ENCODE measurements around the gene OSCP1. TPM values are rescaled to one million over a fixed set of nuclear protein-coding genes. Genes with fewer than 3 reads are reported as not detected.

OSCP1 gene
- total and polyA plus RNA-seq, 4 donors, result 16.9 to 31.4 (median 23.2) TPM

- no peak overlapping the region for H3K27ac ChIP-seq (ENCODE audit: low read depth in 1 of 2, low read length in 1 of 2)
- DNase-seq (no peak), ATAC-seq (ENCODE audit: insufficient read depth, low FRiP score) (no peak)
- H3K9ac ChIP-seq (ENCODE audit: insufficient read depth in 1 of 2, low read length in 2 of 2), result no peak overlapping the region
- TF ChIP-seq CTCF (IDR thresholded peaks at IDR 0.05; ENCODE audit: control extremely low read depth, extremely low read depth), result no peak
- H3K27me3 ChIP-seq (ENCODE audit: control insufficient read depth in 3 of 3, insufficient read depth in 3 of 3, low read length in 2 of 3), result no peaks in the 10 kb centered on the region
- no peaks in the 10 kb centered on the region for H3K4me1 ChIP-seq (ENCODE audit: control insufficient read depth in 5 of 5, insufficient read depth in 5 of 5, low read length in 5 of 5)
- H3K4me3 ChIP-seq, result no peak overlapping the region
- 96% methylated on average over 4 of the region's 4 CpGs for WGBS, 2 donors
- H3K9me3 ChIP-seq (ENCODE audit: control insufficient read depth in 4 of 4, insufficient read depth in 3 of 4, low read length in 3 of 4), result no peaks in the 10 kb centered on the region
- peaks cover 2 to 9% (median 4%) of the 10 kb centered on the region in 4 donors for H3K36me3 ChIP-seq (ENCODE audit: control insufficient read depth in 4 of 4, insufficient read depth in 4 of 4, low read length in 4 of 4)
Observed at GRCh38 chr1:36438715-36439114, 11.5 kb downstream of the OSCP1 start.

GRCh38 chr1:36436821-36437220 lies 13.4 kb downstream of the OSCP1 start:
- WGBS, 2 donors, result 91 to 92% methylated on average over 1 of the region's 1 CpG
- Histone ChIP-seq H3K9ac (ENCODE audit: insufficient read depth in 1 of 2, low read length in 2 of 2) (no peak overlapping the region), H3K27ac (ENCODE audit: low read depth in 1 of 2, low read length in 1 of 2) (no peak overlapping the region)

GRCh38 chr1:36433102-36433501 lies 17.1 kb downstream of the OSCP1 start:
- H3K36me3 ChIP-seq (ENCODE audit: control insufficient read depth in 4 of 4, insufficient read depth in 4 of 4, low read length in 4 of 4), result peaks cover 3 to 13% (median 8%) of the 10 kb centered on the region in 4 donors
- 47 to 71% methylated on average over 1 of the region's 1 CpG for WGBS, 2 donors
- no peak overlapping the region for H3K9ac ChIP-seq (ENCODE audit: insufficient read depth in 1 of 2, low read length in 2 of 2)
- peak overlapping the region in 1 of 2 donors; percentile 51 for H3K27ac ChIP-seq (ENCODE audit: low read depth in 1 of 2, low read length in 1 of 2)
- no peak for ATAC-seq (ENCODE audit: insufficient read depth, low FRiP score)
- H3K9me3 ChIP-seq (ENCODE audit: control insufficient read depth in 4 of 4, insufficient read depth in 3 of 4, low read length in 3 of 4), result no peaks in the 10 kb centered on the region
- H3K4me3 ChIP-seq, result no peak overlapping the region
- no peak for TF ChIP-seq CTCF (IDR thresholded peaks at IDR 0.05; ENCODE audit: control extremely low read depth, extremely low read depth)
- H3K4me1 ChIP-seq (ENCODE audit: control insufficient read depth in 5 of 5, insufficient read depth in 5 of 5, low read length in 5 of 5), result peaks cover 0 to 3% (median 0%) of the 10 kb centered on the region in 5 donors
- no peaks in the 10 kb centered on the region for H3K27me3 ChIP-seq (ENCODE audit: control insufficient read depth in 3 of 3, insufficient read depth in 3 of 3, low read length in 2 of 3)
- DNase-seq, result no peak

More at GRCh38 chr1:36436821-36437220, 13.4 kb downstream of the OSCP1 start:
- H3K4me1 ChIP-seq (ENCODE audit: control insufficient read depth in 5 of 5, insufficient read depth in 5 of 5, low read length in 5 of 5), result peaks cover 0 to 3% (median 0%) of the 10 kb centered on the region in 5 donors
- no peaks in the 10 kb centered on the region for H3K27me3 ChIP-seq (ENCODE audit: control insufficient read depth in 3 of 3, insufficient read depth in 3 of 3, low read length in 2 of 3)
- H3K9me3 ChIP-seq (ENCODE audit: control insufficient read depth in 4 of 4, insufficient read depth in 3 of 4, low read length in 3 of 4), result no peaks in the 10 kb centered on the region
- no peak for TF ChIP-seq CTCF (IDR thresholded peaks at IDR 0.05; ENCODE audit: control extremely low read depth, extremely low read depth)
- H3K4me3 ChIP-seq, result no peak overlapping the region
- ATAC-seq (ENCODE audit: insufficient read depth, low FRiP score) (no peak), DNase-seq (no peak)
- H3K36me3 ChIP-seq (ENCODE audit: control insufficient read depth in 4 of 4, insufficient read depth in 4 of 4, low read length in 4 of 4), result peaks cover 3 to 5% (median 4%) of the 10 kb centered on the region in 4 donors

GRCh38 chr1:36432616-36433015 lies 17.6 kb downstream of the OSCP1 start:
- Histone ChIP-seq H3K9ac (ENCODE audit: insufficient read depth in 1 of 2, low read length in 2 of 2) (no peak overlapping the region), H3K27me3 (ENCODE audit: control insufficient read depth in 3 of 3, insufficient read depth in 3 of 3, low read length in 2 of 3) (no peaks in the 10 kb centered on the region), H3K9me3 (ENCODE audit: control insufficient read depth in 4 of 4, insufficient read depth in 3 of 4, low read length in 3 of 4) (no peaks in the 10 kb centered on the region), H3K4me3 (no peak overlapping the region), H3K4me1 (ENCODE audit: control insufficient read depth in 5 of 5, insufficient read depth in 5 of 5, low read length in 5 of 5) (peaks cover 0 to 3% (median 0%) of the 10 kb centered on the region in 5 donors), H3K27ac (ENCODE audit: low read depth in 1 of 2, low read length in 1 of 2) (no peak overlapping the region), H3K36me3 (ENCODE audit: control insufficient read depth in 4 of 4, insufficient read depth in 4 of 4, low read length in 4 of 4) (peaks cover 3 to 11% (median 8%) of the 10 kb centered on the region in 4 donors)
- peak in 1 of 3 donors; percentile 36 for DNase-seq
- 66 to 84% methylated on average over 4 of the region's 4 CpGs for WGBS, 2 donors
- no peak for ATAC-seq (ENCODE audit: insufficient read depth, low FRiP score)
- no peak for TF ChIP-seq CTCF (IDR thresholded peaks at IDR 0.05; ENCODE audit: control extremely low read depth, extremely low read depth)
